ENCODE results near the gene C22orf23.
A peak's percentile ranks its signal among the peaks of the same experiment; 100 is the strongest.

Gene C22orf23

GRCh38 chr22:37897807-37898206 lies 55.6 kb downstream of the C22orf23 start:
- no peak for DNase-seq (ENCODE audit: low spot score)

DNA sequence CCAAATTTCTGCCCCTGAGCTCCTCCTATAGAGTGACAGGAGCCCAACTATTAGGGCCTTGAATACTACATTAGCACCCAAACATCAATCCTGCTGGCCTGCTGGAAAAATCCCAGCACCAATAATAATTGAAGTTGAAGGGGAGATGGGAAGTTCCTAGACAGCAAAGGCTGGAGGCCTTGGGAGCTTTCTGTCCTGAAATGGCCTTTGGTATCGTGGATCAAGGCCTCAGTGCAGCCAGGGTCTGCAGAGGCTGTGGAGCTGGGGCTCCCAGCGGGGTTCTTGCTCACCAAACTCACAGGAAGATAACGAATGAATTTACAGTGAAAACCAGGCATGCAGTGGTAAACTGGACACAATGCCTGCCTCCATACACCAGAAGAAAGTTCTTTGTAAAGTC lies 56.5 kb downstream of the C22orf23 start:
- DNase-seq (ENCODE audit: low spot score), result no peak

- peak; percentile 73 for DNase-seq (ENCODE audit: low spot score)
Observed at GRCh38 chr22:37896181-37896592, 57.2 kb downstream of the C22orf23 start.

- DNase-seq (ENCODE audit: low spot score), result no peak
Observed at GRCh38 chr22:37894939-37895670, 58.3 kb downstream of the C22orf23 start.

GRCh38 chr22:37893583-37893983 lies 59.8 kb downstream of the C22orf23 start:
- no peak for DNase-seq (ENCODE audit: low spot score)

Data from activated CD4-positive, alpha-beta T cell treated with anti-CD3 and anti-CD28 coated beads, Interleukin-2, Interleukin-4, amounts not matched to agents 100 ng/mL and 50 ng/mL, durations not matched to agents 16 hours and 8 hours (primary cell).